HG02884 (cell line): Measurements from ENCODE around the gene ACBD6.

Experiments
- ATAC-seq: cut with Tn5 transposase; IDR thresholded peaks from one replicate; pipeline ENCODE4 v1.9.1; 2021; ENCODE audit warnings: mild to moderate bottlenecking, moderate library complexity; ENCODE audit not compliant: unreplicated experiment

Gene ACBD6

DNA sequence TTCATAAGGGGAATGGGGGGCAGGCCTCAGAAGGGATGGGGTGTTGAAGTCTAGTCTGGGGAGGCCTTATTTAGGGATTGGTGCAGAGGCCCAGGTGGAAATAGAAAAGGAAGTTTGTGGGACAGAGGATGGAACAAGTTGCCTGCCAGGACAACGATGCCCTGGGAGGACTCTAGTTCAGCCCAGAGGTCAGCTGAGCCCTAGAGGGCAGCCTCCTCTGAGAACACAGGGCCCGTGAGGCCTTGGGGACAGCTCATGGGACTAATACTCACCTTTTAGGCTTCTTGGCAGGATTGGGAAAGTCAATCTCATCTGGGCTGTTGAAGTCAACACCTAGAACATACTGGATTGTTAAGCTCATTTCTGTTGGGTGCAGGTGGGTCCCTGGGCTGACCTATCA lies 229.3 kb downstream of the ACBD6 start:
- no peak for ATAC-seq

DNA sequence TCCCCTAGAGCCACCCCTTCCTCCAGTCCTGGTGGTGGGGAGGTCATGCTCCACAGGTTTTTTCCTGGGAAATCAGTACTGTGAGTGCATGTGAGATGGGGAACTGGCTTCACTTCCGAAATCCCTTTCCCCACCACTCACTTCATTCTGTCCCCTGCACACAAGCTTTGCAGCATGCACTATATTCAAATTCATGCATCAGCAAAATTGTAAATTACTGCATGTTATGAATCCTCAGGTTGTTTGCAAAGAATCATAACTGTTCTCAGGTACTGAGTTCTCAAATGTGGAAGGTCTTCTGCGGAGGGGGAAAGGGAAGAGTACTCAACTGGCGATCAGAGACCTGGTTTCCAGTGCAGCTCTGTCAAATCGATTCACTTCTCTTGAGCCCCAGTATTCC lies 230.0 kb downstream of the ACBD6 start:
- ATAC-seq = no peak

DNA sequence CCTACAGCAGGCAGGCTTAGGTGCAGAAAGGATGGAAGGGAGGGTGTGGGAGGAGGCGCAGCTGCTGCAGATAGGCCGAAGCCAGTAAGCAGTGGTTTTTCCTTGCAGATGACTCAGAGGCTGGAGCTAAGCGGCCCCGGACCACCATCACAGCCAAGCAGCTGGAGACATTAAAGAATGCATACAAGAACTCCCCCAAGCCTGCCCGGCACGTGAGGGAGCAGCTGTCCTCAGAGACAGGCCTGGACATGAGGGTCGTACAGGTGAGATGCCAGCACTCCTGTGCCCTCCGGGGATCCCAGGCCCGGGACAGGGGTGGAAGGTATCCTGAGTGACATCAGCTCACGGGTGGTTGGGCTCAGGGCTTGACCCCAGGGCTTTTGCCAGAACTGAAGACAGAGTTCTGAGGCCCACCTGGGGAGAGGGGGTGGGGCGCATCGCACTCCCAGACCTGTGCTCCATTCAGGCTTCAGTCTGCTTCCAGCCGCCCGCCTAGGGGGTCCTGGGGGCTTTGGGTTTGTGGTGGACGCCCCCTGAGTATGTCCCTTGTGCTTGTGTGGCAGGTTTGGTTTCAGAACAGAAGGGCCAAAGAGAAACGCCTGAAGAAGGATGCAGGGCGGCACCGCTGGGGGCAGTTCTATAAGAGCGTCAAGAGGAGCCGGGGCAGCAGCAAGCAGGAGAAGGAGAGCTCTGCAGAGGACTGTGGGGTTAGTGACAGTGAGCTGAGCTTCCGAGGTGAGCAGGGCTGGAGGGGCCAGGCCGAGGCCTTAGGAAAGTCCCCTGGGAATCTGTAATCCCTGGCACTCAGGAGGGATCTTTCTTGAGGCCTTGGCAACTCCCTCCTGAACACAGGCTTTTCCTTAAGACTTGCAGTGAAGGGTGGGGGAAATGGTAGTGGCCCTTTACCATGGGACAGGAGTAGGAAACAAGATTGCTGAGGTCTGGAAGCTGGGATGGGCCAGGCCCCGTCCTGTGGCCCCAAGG lies 230.8 kb downstream of the ACBD6 start:
- no peak for ATAC-seq

DNA sequence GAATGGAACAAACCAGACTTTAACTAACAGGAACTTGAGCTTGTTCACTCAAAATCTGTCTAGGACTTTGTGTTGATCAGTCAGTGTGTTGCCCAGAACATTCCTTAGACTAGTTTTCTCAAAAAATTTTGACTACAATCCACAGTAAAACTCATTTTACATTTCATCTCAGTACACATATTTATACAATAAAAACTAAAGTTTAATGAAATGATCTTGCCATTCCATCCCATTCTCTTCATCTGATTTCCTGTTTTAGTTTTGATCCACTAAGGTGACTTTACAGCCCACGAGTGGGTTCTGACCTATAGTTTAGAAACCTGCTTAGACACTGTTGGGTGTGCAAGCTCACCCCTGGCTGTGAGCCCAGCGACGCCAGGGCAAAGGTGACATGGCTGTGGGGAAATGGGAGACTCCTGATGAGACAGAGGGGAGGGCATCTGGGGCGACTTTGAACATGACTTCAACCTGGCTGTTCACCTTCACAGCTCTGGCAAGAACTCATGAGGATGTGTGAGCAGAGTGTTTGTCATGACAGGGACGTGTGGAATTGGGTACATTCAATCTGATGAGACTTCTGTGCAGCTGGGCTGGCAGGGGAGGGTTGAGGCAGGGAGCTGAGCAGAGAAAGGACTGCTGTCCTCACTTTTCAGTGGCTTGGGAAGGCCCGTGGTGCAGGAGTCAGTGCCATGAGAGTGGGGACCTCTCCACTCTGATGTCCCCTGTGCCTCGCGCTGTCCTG lies 231.7 kb downstream of the ACBD6 start:
- ATAC-seq = no peak

DNA sequence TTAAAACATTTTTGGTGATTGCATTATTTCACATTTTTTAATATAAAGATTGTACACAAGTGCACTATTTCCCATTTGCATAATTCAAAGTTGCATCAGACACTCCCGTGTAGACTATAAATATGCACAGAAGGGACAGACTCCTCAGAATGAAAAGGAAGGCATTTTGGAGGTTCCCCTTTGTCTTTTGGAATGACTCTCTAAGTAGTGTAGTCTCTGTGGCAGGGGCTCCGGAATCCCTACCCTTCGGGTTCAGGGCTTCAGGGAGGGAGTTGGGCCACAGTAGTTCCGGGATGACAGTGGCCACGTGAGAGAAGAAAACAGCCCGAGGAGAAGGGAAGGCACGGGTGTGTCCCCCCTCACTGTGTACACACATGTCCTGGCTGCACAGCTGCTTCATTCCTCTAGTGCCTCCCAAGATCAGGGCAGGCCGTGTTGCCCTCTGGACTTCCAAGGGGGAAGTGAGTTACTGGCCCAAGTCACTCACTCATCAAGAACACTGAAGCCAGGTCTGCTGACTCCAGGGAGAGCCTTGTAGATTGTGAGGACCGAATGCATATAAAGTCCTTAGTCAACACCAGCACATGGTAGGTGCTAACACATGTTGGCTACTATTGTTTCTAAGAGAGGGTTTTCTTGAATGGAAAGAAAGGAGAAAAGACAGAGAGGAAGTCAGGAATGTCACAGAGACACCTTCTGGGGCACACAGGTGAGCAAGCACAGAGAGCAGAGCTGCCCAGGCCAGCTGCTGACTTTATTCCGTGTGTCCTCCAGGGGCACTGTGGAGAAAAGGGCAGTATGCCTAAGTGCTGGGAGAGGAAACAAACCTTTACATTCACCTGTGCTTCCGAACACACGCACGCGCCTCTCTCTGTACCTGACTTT lies 232.5 kb downstream of the ACBD6 start:
- no peak for ATAC-seq

DNA sequence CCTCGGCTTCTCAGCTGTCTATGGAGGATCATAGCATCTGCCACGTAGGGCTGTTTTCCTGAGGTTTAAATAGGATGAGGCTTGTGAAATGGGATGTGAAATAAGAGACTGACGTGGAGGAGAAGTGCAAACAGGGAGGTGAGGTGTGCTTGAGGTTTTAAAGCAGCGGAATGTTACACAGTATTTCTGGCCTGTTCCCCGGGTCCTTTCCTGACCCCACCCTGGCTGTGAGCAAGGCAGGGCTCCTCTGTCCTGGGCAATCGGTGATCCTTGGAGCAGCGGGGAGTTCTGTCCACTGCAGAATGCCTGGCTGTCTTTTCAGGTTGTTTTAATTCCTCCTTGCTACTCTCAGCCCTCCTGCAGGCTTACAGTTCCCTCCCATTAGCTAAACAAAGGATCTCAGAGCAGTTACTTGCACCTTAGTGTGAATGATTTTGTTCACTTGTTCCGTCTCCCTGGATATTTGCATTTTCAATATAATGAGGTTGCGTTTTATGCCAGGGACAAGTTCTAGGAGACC lies 233.8 kb downstream of the ACBD6 start:
- no peak for ATAC-seq

DNA sequence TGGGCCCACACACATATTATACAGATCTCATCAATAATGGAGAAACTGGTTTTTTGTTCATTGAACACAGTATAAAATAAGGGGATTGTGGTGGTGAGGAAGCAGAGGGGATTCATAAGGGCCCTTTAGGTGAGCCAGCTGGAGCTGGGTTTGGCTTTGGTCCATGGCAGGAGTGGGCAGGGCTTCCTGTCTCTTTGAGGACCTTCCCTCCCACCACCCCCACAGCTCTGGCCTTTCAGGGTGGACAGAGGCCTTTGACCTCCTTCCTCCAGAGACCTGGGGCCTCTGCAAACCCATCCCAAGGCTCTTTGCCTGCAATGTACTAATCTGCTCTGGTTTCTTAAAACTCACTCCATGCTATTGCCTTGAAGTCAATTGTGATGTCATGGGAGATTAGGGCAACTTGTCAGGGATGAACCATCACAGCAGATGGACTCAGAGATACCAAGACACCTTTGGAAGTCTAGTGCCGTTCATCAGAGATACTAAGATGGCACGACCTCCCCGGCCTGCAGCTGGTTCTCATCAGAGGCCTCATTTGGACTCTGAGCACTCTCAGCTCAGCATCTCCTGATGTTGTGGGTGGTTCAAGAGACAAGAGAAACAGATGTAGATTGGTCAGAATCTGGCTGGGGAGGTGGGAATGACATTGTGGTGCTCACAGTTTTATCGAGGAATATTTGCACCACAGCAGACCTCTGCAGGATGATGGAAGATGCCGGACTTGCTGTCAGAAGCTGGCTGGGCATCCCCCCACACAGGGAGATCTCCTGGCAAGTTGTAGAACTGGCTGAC lies 234.4 kb downstream of the ACBD6 start:
- no peak for ATAC-seq

DNA sequence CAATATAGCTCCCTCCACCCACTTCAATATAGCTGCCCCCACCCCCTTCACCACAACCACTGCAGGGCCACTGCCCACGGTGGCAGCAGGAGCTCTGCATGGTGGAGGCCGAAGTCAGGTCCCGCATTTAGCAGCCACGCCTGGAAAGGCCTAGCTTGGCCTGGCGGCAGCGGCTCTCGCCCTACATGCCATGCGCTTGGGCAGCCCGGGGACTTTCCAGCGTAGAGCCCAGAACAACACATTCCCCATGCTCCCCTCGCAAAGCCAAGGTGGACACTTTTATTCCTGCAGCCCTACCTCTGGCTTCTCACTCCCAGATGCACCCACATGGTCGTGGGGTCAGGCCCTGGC lies 235.2 kb downstream of the ACBD6 start:
- ATAC-seq = no peak

DNA sequence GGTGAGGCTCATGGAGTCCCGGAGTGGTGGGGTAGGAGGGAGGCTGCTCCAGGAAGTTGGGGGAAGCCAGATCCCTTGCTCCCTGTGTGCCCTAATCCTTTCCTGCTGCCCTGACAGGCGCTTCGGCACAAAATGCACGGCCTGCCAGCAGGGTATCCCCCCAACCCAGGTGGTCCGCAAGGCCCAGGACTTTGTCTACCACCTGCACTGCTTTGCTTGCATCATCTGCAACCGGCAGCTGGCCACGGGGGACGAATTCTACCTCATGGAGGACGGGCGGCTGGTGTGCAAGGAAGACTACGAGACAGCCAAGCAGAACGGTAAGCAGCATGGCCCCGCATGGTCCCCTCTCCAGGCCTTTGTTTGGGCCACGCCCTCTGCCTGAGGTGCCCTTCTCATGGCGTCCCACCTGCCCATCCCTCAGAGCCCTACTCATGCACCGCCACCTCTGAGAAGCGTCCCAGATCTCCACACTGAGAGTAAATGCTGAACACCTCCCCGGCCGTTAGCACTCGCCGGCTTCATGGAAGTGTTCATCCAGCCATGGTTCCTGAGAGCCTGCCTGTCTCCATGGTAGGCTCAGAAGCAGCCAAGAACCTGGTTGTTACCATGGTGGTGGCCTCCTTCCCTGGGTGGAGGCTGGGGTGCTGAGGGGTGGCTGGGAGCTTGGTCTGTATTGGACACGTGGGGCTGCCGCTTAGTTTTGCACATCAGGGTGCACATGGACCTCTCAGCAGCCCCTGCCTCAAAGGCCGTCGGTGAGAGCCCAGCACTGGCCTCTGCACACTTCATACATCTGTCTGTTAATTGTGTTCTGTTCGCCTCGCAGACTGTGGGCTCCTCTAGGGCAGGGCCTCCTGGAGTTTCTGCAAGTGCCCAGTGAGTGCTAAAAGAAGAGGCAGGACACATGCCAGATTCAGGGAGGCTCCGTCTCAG lies 235.8 kb downstream of the ACBD6 start:
- ATAC-seq = no peak

DNA sequence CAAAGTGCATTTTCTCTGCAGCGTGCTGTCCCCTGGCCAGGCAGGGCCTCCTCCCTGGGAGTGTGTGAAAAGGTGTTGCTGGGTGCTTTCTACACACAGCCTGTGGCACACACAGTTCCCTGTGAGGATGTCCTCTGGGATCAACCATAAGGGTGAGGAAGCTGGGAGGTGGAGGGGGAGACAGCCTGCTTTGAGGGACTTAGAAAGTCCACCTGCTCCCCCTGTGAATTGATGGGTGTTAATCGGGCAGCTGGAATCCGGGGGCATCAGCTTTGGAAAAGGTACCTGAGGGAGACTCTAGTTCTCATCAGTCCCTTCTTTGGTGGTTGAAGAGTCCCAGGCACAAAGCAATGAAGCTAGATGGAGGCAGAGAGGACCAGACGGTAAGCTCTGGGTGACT lies 236.5 kb downstream of the ACBD6 start:
- ATAC-seq = no peak

DNA sequence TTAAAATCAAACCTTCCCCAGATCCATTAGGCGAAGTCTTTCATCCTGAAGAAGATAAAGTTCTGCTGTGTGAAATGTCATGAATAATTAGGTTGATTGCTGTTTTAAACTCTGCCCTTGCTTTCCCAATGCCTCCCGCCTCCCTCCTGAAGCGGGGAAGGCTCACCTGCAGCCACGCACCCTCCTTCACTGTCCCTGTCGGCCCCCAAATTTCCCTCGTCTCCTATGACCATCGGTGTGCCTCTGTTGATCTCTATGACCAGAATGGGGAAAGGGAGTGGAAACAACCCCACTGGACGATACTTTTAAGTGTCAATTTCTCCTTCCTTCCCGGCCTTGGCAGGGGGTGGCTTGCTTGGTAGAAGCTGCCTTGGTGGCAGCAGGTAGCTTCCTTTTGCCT lies 237.2 kb downstream of the ACBD6 start:
- no peak for ATAC-seq

DNA sequence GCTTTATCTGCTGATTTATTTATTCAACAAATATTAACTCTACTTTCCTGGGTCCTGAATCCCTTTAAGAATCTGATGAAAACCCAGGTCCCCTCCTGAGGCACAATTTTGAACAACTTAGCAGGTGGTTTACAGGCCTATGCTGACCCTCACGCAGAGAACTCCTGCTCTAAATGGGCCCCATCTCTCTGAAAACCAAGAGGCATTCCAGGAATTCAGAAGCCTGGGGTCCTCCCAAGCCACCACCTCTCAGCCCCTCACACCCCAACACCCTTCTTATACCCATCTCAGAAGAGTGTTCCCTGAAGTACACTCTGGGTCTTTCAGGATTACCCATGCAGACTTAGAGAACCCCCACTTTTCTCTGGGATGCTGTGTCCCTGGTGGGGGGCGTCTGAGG lies 237.8 kb downstream of the ACBD6 start:
- ATAC-seq = no peak

DNA sequence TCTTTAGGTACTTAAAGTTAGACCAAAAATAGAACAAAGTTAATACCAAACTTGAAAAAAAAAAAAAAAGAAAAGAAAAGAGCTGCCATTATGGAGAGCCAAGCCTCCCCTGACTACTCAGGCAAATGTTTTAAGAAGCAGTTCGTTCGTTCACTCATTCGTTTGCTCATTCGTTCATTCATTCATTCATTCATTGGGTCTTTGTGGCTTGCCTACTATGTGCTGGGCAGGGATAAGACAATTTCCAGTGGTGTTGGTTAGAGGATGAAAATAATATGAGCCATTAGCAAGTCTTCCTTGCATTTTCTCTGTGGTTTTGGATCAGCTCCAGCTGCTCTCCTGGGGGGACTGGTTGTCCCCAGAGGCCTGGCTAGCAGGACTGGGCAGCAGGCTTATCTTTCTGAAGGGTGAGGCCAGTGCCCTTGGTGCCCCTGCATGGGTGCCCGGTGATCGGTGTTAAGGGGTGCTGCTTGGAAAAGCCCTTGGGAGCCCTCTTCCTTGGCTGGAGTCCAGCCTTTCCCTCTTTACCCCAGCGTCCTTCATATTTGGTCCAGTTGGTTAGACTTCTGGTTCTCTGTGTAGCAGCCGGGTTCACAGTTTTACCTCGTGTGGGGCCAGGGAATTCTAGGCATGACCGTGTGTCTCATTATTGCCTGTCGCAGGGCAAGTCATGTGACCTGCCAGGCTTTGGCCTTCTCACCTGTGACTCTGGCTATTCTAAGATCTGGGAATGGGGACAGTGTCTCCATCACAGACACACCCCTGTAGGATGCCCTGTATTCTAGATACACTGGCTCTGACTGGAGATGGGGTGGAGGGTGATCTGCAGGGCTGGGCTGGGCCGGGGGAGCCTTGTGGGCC lies 239.5 kb downstream of the ACBD6 start:
- no peak for ATAC-seq

DNA sequence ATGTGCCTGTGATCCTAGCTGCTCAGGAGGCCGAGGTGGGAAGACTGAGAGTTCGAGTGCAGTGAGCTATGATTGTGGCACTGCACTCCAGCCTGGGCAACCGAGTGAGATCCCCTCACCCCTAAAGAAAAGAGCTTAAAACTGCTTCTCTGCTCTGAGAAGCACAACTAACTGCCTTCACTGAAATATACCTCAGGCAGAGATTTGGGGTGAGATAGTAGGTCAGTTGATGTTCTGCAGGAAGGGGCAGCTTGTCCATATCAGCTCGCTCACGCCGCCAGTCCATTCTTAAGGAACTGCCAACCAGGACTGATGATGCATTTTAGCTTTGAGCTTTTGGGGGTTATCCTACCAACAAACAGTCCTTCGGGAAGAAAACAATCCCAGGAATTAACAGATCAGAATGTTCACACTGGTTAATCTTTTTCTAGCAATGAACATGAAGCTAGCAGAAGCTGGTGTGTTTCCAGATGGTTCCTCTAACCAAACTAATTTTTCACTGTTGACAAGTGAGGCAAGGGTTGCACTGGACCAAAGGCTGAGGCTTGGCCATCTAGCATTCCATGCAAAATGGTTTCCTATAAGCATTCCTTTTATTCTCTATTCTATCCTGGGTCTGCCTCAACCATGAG lies 240.7 kb downstream of the ACBD6 start:
- ATAC-seq = no peak

DNA sequence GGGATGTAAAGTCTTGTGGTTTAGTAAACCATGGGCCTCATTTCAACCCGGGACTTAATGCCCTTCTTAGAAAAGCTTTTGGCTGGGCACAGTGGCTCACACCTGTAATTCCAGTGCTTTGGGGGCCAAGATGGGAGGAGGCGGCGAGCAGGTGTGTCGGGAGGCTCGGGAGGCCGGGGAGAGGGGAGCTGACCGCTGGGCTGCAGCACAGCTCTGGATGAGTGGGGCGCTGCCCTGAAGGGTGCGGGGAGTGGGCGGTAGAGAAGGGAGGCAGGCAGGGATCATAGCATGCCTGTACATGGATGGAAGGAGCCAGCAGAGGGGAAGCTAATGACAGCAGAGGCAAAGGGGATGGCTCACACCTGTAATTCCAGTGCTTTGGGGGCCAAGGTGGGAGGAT lies 241.3 kb downstream of the ACBD6 start:
- no peak for ATAC-seq

DNA sequence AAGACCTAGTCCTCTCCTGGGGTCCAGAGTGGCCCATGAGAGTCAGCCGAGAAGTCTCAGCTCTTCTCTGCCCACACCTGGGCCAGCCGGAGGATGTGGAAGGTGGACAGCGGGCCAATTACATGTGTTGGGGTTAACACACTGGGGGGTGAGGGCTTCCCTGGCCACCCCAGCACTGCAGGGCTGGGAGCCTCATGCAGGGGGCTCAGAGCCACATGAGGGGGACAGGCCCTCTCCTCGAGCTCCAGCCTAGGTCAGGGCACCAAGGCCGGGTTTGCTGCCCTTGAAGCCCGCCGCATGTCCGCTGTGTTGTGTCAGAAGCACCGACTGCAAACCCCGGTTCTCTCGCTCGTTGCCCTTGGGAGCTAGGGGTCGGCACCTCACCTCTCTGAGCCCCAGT lies 241.8 kb downstream of the ACBD6 start:
- no peak for ATAC-seq

DNA sequence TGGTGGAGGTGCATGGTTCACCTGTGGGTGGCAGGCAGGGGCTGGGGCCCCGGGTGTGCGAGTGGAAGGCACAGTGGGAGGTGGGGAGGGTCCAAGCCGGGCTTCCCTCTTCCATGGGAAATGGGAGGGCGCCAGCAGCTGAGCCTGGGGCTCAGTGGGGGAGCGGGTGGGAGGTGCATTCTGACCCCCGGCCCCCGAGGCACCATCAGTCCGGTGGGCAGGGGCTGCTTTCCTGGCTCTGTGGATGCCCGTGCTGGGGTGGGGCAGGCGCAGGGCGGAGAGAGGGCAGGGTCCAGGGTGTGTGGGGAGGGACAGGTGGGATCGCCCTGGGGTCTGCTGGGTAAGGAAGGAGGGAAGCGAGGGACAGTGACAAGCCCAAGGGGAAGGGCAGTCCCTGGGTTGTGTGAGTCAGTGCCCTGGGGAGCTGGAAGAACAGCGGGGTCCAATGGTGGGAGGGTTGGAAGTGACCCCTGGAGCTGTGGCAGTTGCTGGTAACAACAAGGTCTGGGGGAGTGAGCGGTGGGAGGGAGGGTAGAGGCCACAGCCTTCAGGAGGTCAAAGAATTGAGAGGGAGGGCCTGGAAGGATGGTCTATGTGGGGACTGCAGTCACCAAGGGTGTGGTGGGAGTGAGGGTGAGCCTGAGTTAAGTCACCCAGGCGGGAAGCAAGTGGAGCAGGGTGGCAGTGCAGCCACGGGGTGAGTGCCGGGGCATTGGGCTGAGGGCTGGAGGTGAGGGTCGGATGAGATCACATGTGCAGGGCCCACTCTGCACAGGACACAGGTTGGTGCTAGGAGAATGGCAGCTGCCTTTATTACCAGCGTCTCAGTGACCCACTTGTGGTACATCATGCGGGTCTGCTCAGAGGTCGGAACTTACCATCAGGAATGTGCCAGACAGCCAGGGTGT lies 242.7 kb downstream of the ACBD6 start:
- no peak for ATAC-seq
